GM18873 (cell line): ENCODE data around the gene PSME3.
"Not testable (repeated sequence)": the region's sequence is repeated elsewhere in the genome, so short reads cannot be mapped to it uniquely, and the experiment has no call there.

Experiments used
- ATAC-seq: cut with Tn5 transposase; IDR thresholded peaks from one replicate; pipeline ENCODE4 v1.9.1; 2021; ENCODE audit warnings: mild to moderate bottlenecking, moderate library complexity, moderate number of reproducible peaks; ENCODE audit not compliant: unreplicated experiment, low FRiP score

PSME3 gene

GRCh38 chr17:42872251-42872965 is 39.2 kb downstream of the PSME3 start:
- ATAC-seq: no peak

- ATAC-seq: no peak
Measured at GRCh38 chr17:42873315-42873714, 40.1 kb downstream of the PSME3 start.

GRCh38 chr17:42873932-42874695 is 40.9 kb downstream of the PSME3 start:
- not testable (repeated sequence) for ATAC-seq

- no peak for ATAC-seq
Measured at GRCh38 chr17:42877037-42877436, 43.8 kb downstream of the PSME3 start.

- ATAC-seq: no peak
Measured at GRCh38 chr17:42878123-42878880, 45.1 kb downstream of the PSME3 start.

GRCh38 chr17:42878924-42879595 is 45.9 kb downstream of the PSME3 start:
- no peak for ATAC-seq

- no peak for ATAC-seq
Measured at GRCh38 chr17:42879596-42879985, 46.4 kb downstream of the PSME3 start.

GRCh38 chr17:42880776-42881310 is 47.6 kb downstream of the PSME3 start:
- no peak for ATAC-seq

- ATAC-seq: not testable (repeated sequence)
Measured at GRCh38 chr17:42881706-42882105, 48.5 kb downstream of the PSME3 start.

GRCh38 chr17:42882166-42882565 is 49.0 kb downstream of the PSME3 start:
- no peak for ATAC-seq

- no peak for ATAC-seq
Measured at GRCh38 chr17:42883802-42884558, 50.8 kb downstream of the PSME3 start.

GRCh38 chr17:42885806-42886205 is 52.6 kb downstream of the PSME3 start:
- not testable (repeated sequence) for ATAC-seq

- no peak for ATAC-seq
Measured at GRCh38 chr17:42886283-42887176, 53.3 kb downstream of the PSME3 start.

GRCh38 chr17:42889809-42890208 is 56.6 kb downstream of the PSME3 start:
- ATAC-seq: no peak

- ATAC-seq: no peak
Measured at GRCh38 chr17:42891539-42892152, 58.4 kb downstream of the PSME3 start.

GRCh38 chr17:42893359-42893758 is 60.2 kb downstream of the PSME3 start:
- ATAC-seq: no peak
